K562 (cell line): ENCODE results near the gene HIRIP3. TPM values are rescaled to one million over a fixed set of nuclear protein-coding genes. Genes with fewer than 3 reads are reported as not detected.

Experiments used
- BMI1 ChIP-seq: fragments of 150-350 bp; IDR thresholded peaks from 2 replicates; pipeline ENCODE4 v1.6.1; 2014; ENCODE audit warnings: low read length
- CTBP1 ChIP-seq: fragments of 450-650 bp; IDR thresholded peaks from 2 replicates; pipeline ENCODE4 v1.6.1; 2016; ENCODE audit warnings: borderline replicate concordance
- EP300 ChIP-seq: IDR thresholded peaks from 2 replicates; pipeline ENCODE4 v1.6.1; 2012; ENCODE audit warnings: low read length, improper control_type of control experiment
- ERF ChIP-seq: fragments of 450-650 bp; formaldehyde crosslinking; IDR thresholded peaks from 2 replicates; pipeline ENCODE4 v1.4.0; 2020; ENCODE audit warnings: mild to moderate bottlenecking, mixed read lengths
- FOXO4 ChIP-seq: fragments of 450-650 bp; formaldehyde crosslinking; IDR thresholded peaks from 2 replicates; pipeline ENCODE4 v1.4.0; 2020; ENCODE audit warnings: mild to moderate bottlenecking, moderate library complexity
- HDAC1 ChIP-seq, 2 experiments: fragments of 450-650 bp; IDR thresholded peaks; 2 replicates each; pipeline ENCODE4 v1.6.1; 2016 to 2017; ENCODE audit warnings: inconsistent platforms in 1 of 2, mild to moderate bottlenecking in 1 of 2, moderate library complexity in 1 of 2
- HDAC8 ChIP-seq: fragments of 450-650 bp; IDR thresholded peaks from 2 replicates; pipeline ENCODE4 v1.6.1; 2016; ENCODE audit warnings: mild to moderate bottlenecking, missing genetic modification characterization, moderate library complexity, missing compliant biosample characterization
- MAX ChIP-seq: sonication (generic); formaldehyde crosslinking; IDR thresholded peaks from 2 replicates; pipeline ENCODE4 v1.9.0; 2022; ENCODE audit warnings: mild to moderate bottlenecking, missing genetic modification reagents
- MECOM ChIP-seq: fragments of 250-450 bp; sonication (Bioruptor Pico); IDR thresholded peaks from 2 replicates; pipeline ENCODE4 v1.8.0; 2022; ENCODE audit warnings: inconsistent platforms
- MXI1 ChIP-seq: IDR thresholded peaks from 2 replicates; pipeline ENCODE4 v1.6.1; 2011; ENCODE audit warnings: low read depth, mild to moderate bottlenecking, improper control_type of control experiment, low read length
- RBM25 ChIP-seq: fragments of 200-400 bp; formaldehyde crosslinking; IDR thresholded peaks from 2 replicates; pipeline ENCODE4 v1.6.1; 2018; ENCODE audit warnings: low read length, low read depth, moderate library complexity; ENCODE audit not compliant: severe bottlenecking
- RFX5 ChIP-seq: IDR thresholded peaks from 2 replicates; pipeline ENCODE4 v1.6.1; 2011; ENCODE audit warnings: low read depth, mild to moderate bottlenecking, improper control_type of control experiment, low read length
- RFX7 ChIP-seq: fragments of 250-450 bp; sonication (Bioruptor Pico); IDR thresholded peaks from 2 replicates; pipeline ENCODE4 v1.5.1; 2021; ENCODE audit warnings: mild to moderate bottlenecking
- RUNX1 ChIP-seq: sonication (generic); IDR thresholded peaks from 2 replicates; pipeline ENCODE4 v1.6.1; 2016; ENCODE audit warnings: antibody characterized with exemption, low read depth
- SAP30 ChIP-seq: fragments of 200-600 bp; sonication (generic); IDR thresholded peaks from 2 replicates; pipeline ENCODE4 v1.6.1; 2012; ENCODE audit warnings: borderline replicate concordance, low read depth, mild to moderate bottlenecking, moderate library complexity, low read length, control low read depth, inconsistent platforms; ENCODE audit not compliant: insufficient read depth, poor library complexity, severe bottlenecking
- ZNF830 ChIP-seq: fragments of 250-450 bp; sonication (Bioruptor Pico); IDR thresholded peaks from 2 replicates; pipeline ENCODE4 v1.5.0; 2021; ENCODE audit warnings: mild to moderate bottlenecking
- polyA plus RNA-seq, 8 experiments: library from polyadenylated mRNA; depleted of rRNA in 4 of 8; stranded (reverse) in 5 of 8; unstranded in 3 of 8; fragments of >200 nt; fragmentation: Nextera tagmentation in 2 of 8; fragmentation: Illumina TruSeq in 1 of 8; extraction: Ambion mirVana in 2 of 8; extraction: Trizol in 1 of 8; gene quantifications; 2 replicates each; pipeline versions ENCODE4 v1.2.1 to v1.2.3, GENCODE V29; 2011 to 2014; ENCODE audit warnings: inconsistent platforms in 1 of 8, missing spikeins in 1 of 8
- total RNA-seq, 7 experiments: library from RNA; depleted of rRNA in 6 of 7; stranded (reverse); fragments of >200 nt in 6 of 7; fragmentation: Illumina TruSeq in 2 of 7; extraction: Trizol in 2 of 7; gene quantifications; 2 replicates each; pipeline versions ENCODE4 v1.2.1 to v1.2.3, GENCODE V29; 2011 to 2021; ENCODE audit warnings: low replicate concordance in 1 of 7
- TF ChIP-seq, protein P1 (sequence below): fragments of 450-650 bp; formaldehyde crosslinking; IDR thresholded peaks from 2 replicates; pipeline ENCODE4 v1.4.0; 2022; ENCODE audit warnings: mild to moderate bottlenecking, moderate library complexity
- TF ChIP-seq, protein P2 (sequence below): fragments of 450-650 bp; formaldehyde crosslinking; conservative IDR thresholded peaks from 2 replicates; pipeline ENCODE4 v1.4.0; 2022; ENCODE audit warnings: mild to moderate bottlenecking, missing genetic modification characterization

Gene HIRIP3
- total and polyA plus RNA-seq, 9 of the 15 experiments (the other 6 are each of a cell fraction or from before 2014, with no cell fraction given) = 3.3 to 38.2 (median 18.2) TPM

DNA sequence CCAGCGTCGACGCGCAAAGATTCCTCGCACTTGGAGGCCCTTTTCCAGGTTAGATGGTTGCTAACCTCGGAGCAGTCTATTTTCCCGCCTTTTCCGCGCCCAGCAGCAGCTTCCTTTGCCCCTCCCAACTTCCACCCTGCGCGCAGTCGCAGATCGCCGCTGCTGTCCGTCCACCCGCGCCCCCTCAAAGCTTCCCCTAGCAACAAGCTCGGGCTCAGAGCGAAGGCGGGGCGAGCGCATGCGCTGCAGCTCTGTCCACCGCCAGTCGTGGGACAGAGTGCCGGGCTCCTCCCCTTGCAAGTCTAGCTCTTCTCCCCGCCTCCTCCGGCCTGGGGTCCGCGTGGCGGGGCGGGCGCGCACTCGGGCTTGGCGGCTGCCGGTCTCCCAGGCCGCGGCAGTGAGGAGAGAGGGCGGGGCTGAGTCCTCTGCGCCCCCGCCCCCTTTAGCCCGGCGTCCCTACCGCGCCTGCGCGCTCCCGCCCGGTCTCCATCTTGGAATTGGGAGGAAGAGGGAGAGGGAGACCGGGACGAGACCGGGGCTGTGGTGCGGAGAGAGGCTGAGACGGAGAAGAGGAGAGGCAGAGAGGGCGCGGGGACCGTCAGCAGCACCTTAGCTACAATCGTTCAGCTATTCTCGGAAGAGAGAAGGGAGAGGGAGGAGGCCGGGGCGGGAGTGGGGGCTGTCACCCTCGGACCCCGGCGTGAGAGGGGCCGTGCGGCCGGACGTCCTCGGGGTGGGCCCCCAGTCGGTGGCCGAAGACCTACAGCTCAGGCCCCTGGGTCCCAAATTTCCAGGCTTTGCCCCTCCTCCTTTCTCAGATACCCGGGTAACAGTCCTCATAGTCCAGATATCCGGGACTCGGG is 21.8 kb downstream of the HIRIP3 start, which contains the start of gene TAOK2 (continued):
- TF ChIP-seq RFX5 (peak; percentile 94), ZNF830 (CRISPR knock-in tag) (0 out of 2 replicates have a peak, but pooled peaks have one; percentile 49), FOXO4 (CRISPR knock-in tag) (0 out of 2 replicates have a peak, but pooled peaks have one; percentile 29), MECOM (CRISPR knock-in tag) (no peak), HDAC8 (tag) (peak; percentile 69; the same call in 1 of the 2 replicates), MXI1 (peak; percentile 81), EP300 (no peak), RFX7 (CRISPR knock-in tag) (0 out of 2 replicates have a peak, but pooled peaks have one; percentile 34), ERF (CRISPR knock-in tag) (peak; percentile 66; the same call in 1 of the 2 replicates), CTBP1 (peak; percentile 78), RUNX1 (peak; percentile 20; the same call in 1 of the 2 replicates), BMI1 (peak; percentile 58; the same call in 1 of the 2 replicates), RBM25 (no peak), HDAC1 (IDR thresholded peaks at IDR 0.05) (peak in 1 of 2 experiments; percentile 75; a peak in 2 of 4 replicates), MAX (CRISPR knock-in tag) (peak; percentile 97), SAP30 (peak; percentile 64)
- TF ChIP-seq, protein P1, sequence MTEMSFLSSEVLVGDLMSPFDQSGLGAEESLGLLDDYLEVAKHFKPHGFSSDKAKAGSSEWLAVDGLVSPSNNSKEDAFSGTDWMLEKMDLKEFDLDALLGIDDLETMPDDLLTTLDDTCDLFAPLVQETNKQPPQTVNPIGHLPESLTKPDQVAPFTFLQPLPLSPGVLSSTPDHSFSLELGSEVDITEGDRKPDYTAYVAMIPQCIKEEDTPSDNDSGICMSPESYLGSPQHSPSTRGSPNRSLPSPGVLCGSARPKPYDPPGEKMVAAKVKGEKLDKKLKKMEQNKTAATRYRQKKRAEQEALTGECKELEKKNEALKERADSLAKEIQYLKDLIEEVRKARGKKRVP (CRISPR knock-in tag) = 0 out of 2 replicates have a peak, but pooled peaks have one; percentile 29
- TF ChIP-seq, protein P2, sequence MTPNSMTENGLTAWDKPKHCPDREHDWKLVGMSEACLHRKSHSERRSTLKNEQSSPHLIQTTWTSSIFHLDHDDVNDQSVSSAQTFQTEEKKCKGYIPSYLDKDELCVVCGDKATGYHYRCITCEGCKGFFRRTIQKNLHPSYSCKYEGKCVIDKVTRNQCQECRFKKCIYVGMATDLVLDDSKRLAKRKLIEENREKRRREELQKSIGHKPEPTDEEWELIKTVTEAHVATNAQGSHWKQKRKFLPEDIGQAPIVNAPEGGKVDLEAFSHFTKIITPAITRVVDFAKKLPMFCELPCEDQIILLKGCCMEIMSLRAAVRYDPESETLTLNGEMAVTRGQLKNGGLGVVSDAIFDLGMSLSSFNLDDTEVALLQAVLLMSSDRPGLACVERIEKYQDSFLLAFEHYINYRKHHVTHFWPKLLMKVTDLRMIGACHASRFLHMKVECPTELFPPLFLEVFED (CRISPR knock-in tag) = peak; percentile 52; the same call in 1 of the 2 replicates
